ENCODE data around the gene MAD1L1. TPM values are rescaled to one million over a fixed set of nuclear protein-coding genes. Genes with fewer than 3 reads are reported as not detected.

Gene MAD1L1
- total RNA-seq, 1 donor from 2014 or later, result 56.2 TPM

DNA sequence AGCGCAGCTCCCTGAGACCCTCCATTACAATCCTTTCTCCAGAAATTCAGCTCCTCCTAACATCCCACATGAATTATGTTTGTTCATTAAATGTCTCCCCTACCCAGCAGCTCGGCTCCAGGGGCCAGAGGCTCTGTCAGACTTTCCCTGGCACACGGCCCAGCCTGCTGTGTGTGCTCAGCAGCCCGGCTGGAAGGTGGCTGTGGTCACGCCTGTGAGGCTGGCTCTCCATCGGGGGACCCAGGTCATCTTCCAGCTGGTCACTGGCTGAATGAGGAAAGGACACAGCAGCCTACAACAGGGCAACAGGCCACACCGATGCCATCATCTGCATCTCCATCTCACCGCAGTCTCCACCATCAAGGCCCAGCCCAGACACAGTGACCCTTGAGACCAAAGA is 219.8 kb downstream of the MAD1L1 start:
- Mint-ChIP-seq H3K4me1 (ENCODE audit: low read depth) (no peaks in the 10 kb centered on the region), H3K4me3 (no peak overlapping the region), H3K36me3 (ENCODE audit: low read depth) (peaks cover 3% of the 10 kb centered on the region), H3K9me3 (no peaks in the 10 kb centered on the region), H3K27ac (no peak overlapping the region), H3K27me3 (ENCODE audit: insufficient read depth) (no peaks in the 10 kb centered on the region)
- DNase-seq (ENCODE audit: low spot score), result no peak
- intact Hi-C loops (cut with micrococcal nuclease), result no loop called here

- Mint-ChIP-seq H3K9me3 (no peaks in the 10 kb centered on the region), H3K27ac (no peak overlapping the region)
These were observed 220.5 kb downstream of the MAD1L1 start for GRCh38 chr7:2012044-2012900.

DNA sequence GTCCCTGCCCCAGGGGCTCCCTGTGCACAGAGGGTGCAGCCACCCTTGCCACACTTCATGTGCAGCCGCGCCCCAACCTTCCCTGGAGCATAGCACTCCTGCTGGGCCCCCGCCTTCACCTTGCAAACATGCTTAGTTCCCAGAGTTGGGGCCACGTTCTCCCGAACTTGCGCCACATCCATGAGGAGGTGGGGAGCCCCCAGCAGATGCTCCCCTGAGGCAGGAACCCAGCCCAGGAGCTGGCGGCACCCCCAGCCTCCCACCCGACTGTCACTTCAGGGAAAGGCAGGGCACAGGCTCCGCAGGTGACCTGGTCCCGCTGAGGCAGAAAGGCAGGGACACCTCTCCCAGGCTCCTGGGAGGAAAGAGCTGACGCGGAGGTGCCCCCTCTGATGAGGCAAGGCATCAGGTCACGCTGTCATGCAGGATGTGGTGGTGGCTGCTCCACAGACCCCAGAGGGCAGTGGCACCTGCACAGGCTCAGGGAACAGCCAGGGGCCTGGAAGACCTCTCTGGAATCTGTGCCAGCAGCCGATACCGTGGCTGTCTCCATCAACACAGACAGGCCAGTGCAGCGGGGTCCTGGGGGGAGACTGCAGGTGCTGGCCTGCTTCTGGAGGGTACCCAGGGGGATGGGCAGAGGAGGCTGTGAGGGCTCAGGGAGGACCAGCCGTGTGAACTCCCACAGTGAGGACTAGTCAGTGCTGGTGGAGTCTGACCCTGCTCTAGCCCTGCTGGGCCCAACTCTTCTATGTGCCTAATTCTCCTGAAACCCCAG is 221.3 kb downstream of the MAD1L1 start:
- intact Hi-C loops (cut with micrococcal nuclease), result no loop called here
- H3K9me3 Mint-ChIP-seq, result no peaks in the 10 kb centered on the region
- no peak overlapping the region for H3K27ac Mint-ChIP-seq
- no peak for DNase-seq (ENCODE audit: low spot score)
- no peaks in the 10 kb centered on the region for H3K27me3 Mint-ChIP-seq (ENCODE audit: insufficient read depth)
- no peaks in the 10 kb centered on the region for H3K4me1 Mint-ChIP-seq (ENCODE audit: low read depth)
- no peak overlapping the region for H3K4me3 Mint-ChIP-seq
- H3K36me3 Mint-ChIP-seq (ENCODE audit: low read depth), result peaks cover 3% of the 10 kb centered on the region

More at GRCh38 chr7:2012044-2012900, 220.5 kb downstream of the MAD1L1 start:
- H3K27me3 Mint-ChIP-seq (ENCODE audit: insufficient read depth), result no peaks in the 10 kb centered on the region
- peaks cover 3% of the 10 kb centered on the region for H3K36me3 Mint-ChIP-seq (ENCODE audit: low read depth)
- H3K4me3 Mint-ChIP-seq, result no peak overlapping the region
- intact Hi-C loops (cut with micrococcal nuclease), result no loop called here
- no peaks in the 10 kb centered on the region for H3K4me1 Mint-ChIP-seq (ENCODE audit: low read depth)
- no peak for DNase-seq (ENCODE audit: low spot score)

DNA sequence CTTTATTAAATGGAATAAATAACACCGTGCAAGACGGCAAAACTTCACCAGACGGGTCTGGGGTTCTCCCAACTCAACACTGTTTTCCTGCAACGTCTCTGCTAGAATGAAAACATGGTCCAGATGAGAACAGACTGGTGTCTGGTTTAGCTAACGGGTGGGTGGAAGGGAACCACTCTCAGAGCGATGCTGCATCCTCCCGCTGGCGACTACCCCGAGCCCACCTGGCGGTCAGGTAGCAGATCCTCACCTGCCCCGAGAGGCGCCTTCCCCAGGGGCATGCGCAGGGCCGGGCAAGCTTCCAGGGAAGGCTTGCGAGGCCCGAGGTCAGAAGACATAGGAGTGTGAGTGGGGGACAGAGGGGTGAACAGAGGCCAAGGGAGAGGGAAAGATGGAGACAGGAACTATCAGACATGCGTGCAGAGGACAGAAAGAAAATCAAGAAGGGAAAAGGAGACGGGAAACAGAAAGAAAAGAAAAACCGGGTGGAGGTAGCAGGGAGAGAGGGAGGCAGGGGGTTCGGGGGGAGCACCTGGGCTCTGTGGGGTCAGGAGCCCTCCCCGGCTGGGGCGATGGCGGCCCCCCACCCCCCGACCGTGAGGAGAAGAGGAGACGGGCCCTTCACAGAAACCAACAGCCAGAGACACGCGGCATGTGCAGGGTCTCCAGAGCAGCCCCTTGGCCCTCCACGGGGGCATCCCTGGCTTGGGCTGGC is 222.0 kb downstream of the MAD1L1 start:
- no peak overlapping the region for H3K27ac Mint-ChIP-seq
- H3K4me3 Mint-ChIP-seq, result no peak overlapping the region
- H3K27me3 Mint-ChIP-seq (ENCODE audit: insufficient read depth), result no peaks in the 10 kb centered on the region
- H3K36me3 Mint-ChIP-seq (ENCODE audit: low read depth), result peaks cover 3% of the 10 kb centered on the region
- no peaks in the 10 kb centered on the region for H3K9me3 Mint-ChIP-seq
- no peak for DNase-seq (ENCODE audit: low spot score)
- intact Hi-C loops (cut with micrococcal nuclease), result no loop called here
- no peaks in the 10 kb centered on the region for H3K4me1 Mint-ChIP-seq (ENCODE audit: low read depth)

GRCh38 chr7:2010101-2010500 is 222.6 kb downstream of the MAD1L1 start:
- intact Hi-C loops (cut with micrococcal nuclease), result no loop called here
- Mint-ChIP-seq H3K27ac (no peak overlapping the region), H3K4me3 (no peak overlapping the region), H3K36me3 (ENCODE audit: low read depth) (peaks cover 3% of the 10 kb centered on the region), H3K27me3 (ENCODE audit: insufficient read depth) (no peaks in the 10 kb centered on the region), H3K4me1 (ENCODE audit: low read depth) (no peaks in the 10 kb centered on the region), H3K9me3 (no peaks in the 10 kb centered on the region)
- DNase-seq (ENCODE audit: low spot score), result no peak

- Mint-ChIP-seq H3K9me3 (no peaks in the 10 kb centered on the region), H3K4me1 (ENCODE audit: low read depth) (no peaks in the 10 kb centered on the region), H3K36me3 (ENCODE audit: low read depth) (peaks cover 3% of the 10 kb centered on the region), H3K27me3 (ENCODE audit: insufficient read depth) (no peaks in the 10 kb centered on the region), H3K27ac (no peak overlapping the region), H3K4me3 (no peak overlapping the region)
- DNase-seq (ENCODE audit: low spot score), result no peak
- intact Hi-C loops (cut with micrococcal nuclease), result no loop called here
These were observed 223.2 kb downstream of the MAD1L1 start for GRCh38 chr7:2009541-2010001.

GRCh38 chr7:2008936-2009540 is 223.7 kb downstream of the MAD1L1 start:
- no peaks in the 10 kb centered on the region for H3K4me1 Mint-ChIP-seq (ENCODE audit: low read depth)
- no peaks in the 10 kb centered on the region for H3K9me3 Mint-ChIP-seq
- H3K36me3 Mint-ChIP-seq (ENCODE audit: low read depth), result peaks cover 3% of the 10 kb centered on the region
- intact Hi-C loops (cut with micrococcal nuclease), result no loop called here
- DNase-seq (ENCODE audit: low spot score), result no peak
- H3K4me3 Mint-ChIP-seq, result no peak overlapping the region
- no peaks in the 10 kb centered on the region for H3K27me3 Mint-ChIP-seq (ENCODE audit: insufficient read depth)
- H3K27ac Mint-ChIP-seq, result no peak overlapping the region

- Mint-ChIP-seq H3K9me3 (no peaks in the 10 kb centered on the region), H3K27me3 (ENCODE audit: insufficient read depth) (no peaks in the 10 kb centered on the region), H3K4me3 (no peak overlapping the region), H3K4me1 (ENCODE audit: low read depth) (no peaks in the 10 kb centered on the region), H3K36me3 (ENCODE audit: low read depth) (no peaks in the 10 kb centered on the region), H3K27ac (no peak overlapping the region)
- intact Hi-C loops (cut with micrococcal nuclease), result no loop called here
- no peak for DNase-seq (ENCODE audit: low spot score)
These were observed 224.4 kb downstream of the MAD1L1 start for GRCh38 chr7:2008101-2008935.

- Mint-ChIP-seq H3K36me3 (ENCODE audit: low read depth) (no peaks in the 10 kb centered on the region), H3K27me3 (ENCODE audit: insufficient read depth) (no peaks in the 10 kb centered on the region), H3K9me3 (no peaks in the 10 kb centered on the region), H3K4me3 (no peak overlapping the region), H3K27ac (no peak overlapping the region), H3K4me1 (ENCODE audit: low read depth) (no peaks in the 10 kb centered on the region)
- DNase-seq (ENCODE audit: low spot score), result no peak
- intact Hi-C loops (cut with micrococcal nuclease), result no loop called here
These were observed 225.2 kb downstream of the MAD1L1 start for GRCh38 chr7:2007551-2007950.

- DNase-seq (ENCODE audit: low spot score), result no peak
- H3K27ac Mint-ChIP-seq, result no peak overlapping the region
- H3K4me3 Mint-ChIP-seq, result no peak overlapping the region
- no peaks in the 10 kb centered on the region for H3K27me3 Mint-ChIP-seq (ENCODE audit: insufficient read depth)
- H3K9me3 Mint-ChIP-seq, result no peaks in the 10 kb centered on the region
- intact Hi-C loops (cut with micrococcal nuclease), result no loop called here
- H3K36me3 Mint-ChIP-seq (ENCODE audit: low read depth), result no peaks in the 10 kb centered on the region
- H3K4me1 Mint-ChIP-seq (ENCODE audit: low read depth), result no peaks in the 10 kb centered on the region
These were observed 225.8 kb downstream of the MAD1L1 start for GRCh38 chr7:2006921-2007381.

DNA sequence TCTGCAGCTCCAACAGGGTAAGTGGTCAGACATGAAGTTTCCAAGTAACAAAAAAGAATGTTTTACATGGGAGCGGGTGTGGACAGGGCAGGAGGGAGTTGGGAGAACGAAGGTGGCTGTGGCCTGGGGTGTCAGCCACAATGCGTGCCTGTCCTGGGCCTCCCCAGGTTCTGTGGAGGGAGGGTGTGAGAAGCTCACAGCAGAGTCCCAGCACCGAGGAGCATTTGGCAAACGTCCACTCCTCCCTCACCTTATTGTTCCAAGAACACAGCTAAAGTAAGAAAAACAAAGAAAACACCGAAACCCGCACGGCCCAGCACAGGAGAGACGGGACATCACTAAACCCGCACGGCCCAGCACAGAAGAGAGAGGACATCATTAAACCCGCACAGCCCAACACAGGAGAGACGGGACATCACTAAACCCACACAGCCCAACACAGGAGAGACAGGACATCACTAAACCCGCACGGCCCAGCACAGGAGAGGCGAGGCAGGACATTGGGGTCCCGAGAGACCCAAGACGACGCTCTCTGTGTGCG is 226.4 kb downstream of the MAD1L1 start:
- intact Hi-C loops (cut with micrococcal nuclease), result no loop called here
- H3K4me3 Mint-ChIP-seq, result no peak overlapping the region
- H3K27me3 Mint-ChIP-seq (ENCODE audit: insufficient read depth), result no peaks in the 10 kb centered on the region
- no peaks in the 10 kb centered on the region for H3K9me3 Mint-ChIP-seq
- no peak for DNase-seq (ENCODE audit: low spot score)
- no peak overlapping the region for H3K27ac Mint-ChIP-seq
- H3K36me3 Mint-ChIP-seq (ENCODE audit: low read depth), result no peaks in the 10 kb centered on the region
- H3K4me1 Mint-ChIP-seq (ENCODE audit: low read depth), result no peaks in the 10 kb centered on the region

GRCh38 chr7:2005786-2006185 is 227.0 kb downstream of the MAD1L1 start:
- Mint-ChIP-seq H3K4me3 (no peak overlapping the region), H3K36me3 (ENCODE audit: low read depth) (no peaks in the 10 kb centered on the region), H3K27ac (no peak overlapping the region), H3K9me3 (no peaks in the 10 kb centered on the region), H3K4me1 (ENCODE audit: low read depth) (no peaks in the 10 kb centered on the region), H3K27me3 (ENCODE audit: insufficient read depth) (no peaks in the 10 kb centered on the region)
- no peak for DNase-seq (ENCODE audit: low spot score)
- intact Hi-C loops (cut with micrococcal nuclease), result no loop called here
